ENCODE results near the gene FBXL22.

Gene FBXL22

DNA sequence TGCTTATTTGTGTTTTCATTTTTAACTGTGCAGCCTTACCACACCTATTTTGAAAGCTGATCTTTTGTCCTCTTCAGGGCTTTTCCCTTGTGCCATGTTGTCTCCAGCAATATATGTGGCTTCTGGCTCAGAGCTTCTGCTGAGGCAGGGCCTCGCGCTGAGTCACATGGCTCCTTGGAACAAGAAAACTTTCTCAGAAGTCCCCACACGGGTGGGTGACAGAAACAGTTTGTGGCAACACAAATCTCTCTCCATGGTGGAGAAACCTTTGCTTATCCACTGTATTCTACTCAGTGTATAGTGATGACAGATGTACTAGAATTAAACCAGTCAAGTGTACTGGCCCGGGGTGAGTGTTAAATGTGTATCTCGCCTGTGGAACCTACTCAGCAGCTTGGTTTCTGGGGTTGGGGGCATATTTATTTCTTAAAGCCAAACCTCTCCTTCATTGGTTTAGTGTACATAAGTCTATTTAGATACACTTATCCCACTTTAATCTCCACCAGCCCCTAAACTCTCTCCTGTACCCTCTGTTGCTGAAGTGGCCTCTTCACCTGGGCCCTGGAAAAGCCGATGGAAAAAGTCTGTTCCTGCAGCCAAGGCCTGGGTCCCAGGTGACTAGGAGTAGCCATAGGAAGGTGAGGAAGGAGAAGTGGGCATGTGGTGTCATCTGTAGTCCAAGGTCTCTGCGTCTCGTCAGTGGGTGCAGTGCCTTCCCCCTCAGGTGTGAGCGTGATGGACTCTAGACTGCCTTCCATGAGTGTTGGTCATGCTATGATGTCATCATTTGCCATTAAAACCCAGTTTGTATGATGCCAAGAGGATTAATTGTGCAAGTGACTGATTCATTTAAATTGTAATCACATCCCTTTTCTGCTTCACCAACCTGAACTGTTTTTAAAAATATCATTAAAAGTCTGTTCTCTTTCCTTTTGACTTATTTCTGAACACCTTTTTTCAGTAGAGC, 3.2 kb upstream of the FBXL22 start:
- no peak overlapping the region for H3K4me3 ChIP-seq (ENCODE audit: low read depth, low read length)
- DNase-seq (ENCODE audit: low read depth), result no peak
- TF ChIP-seq CTCF (IDR thresholded peaks at IDR 0.05; ENCODE audit: low read depth, low read length, missing control alignments), result no peak

- no peak for TF ChIP-seq CTCF (IDR thresholded peaks at IDR 0.05; ENCODE audit: low read depth, low read length, missing control alignments)
- H3K4me3 ChIP-seq (ENCODE audit: low read depth, low read length), result no peak overlapping the region
- DNase-seq (ENCODE audit: low read depth), result no peak
Measured at GRCh38 chr15:63595065-63595464, 2.1 kb upstream of the FBXL22 start.

DNA sequence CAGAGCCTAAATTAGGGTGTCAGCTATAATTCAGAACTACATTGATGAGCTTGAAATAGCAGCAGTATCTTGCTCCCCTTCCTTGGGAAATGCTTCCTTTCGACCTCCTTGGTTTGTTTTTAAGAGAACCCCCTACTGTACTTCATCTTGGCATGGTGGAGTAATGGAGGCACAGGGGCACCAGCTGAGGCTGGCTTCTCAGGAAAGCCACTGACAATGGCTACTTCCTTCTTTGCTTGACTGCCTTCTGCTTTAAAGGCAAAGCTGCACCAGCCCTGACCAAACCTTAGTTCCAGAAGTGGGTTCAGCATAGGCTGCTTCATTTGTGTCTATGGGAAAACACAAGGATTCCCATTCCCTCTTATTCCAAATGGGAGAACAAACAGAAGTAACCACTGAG, 1.5 kb upstream of the FBXL22 start:
- no peak for DNase-seq (ENCODE audit: low read depth)
- H3K4me3 ChIP-seq (ENCODE audit: low read depth, low read length), result no peak overlapping the region
- TF ChIP-seq CTCF (IDR thresholded peaks at IDR 0.05; ENCODE audit: low read depth, low read length, missing control alignments), result no peak

DNA sequence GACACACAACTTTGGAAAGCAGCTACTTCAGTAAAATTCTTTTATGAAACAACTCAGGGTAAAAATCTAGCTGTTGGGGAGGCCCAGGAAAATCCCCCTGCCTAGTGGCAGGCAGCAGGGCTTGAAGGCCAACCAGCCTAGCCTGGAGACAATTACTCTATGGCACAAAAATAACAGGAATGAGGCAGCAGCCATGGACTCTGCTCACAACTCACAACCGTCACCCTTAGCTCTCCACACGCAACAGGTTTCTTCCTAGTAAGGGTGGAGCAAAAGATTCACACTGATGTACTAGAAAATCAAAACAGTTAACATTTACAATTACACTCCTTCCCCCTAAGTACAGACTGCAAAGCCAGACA, 530 bp upstream of the FBXL22 start:
- no peak for DNase-seq (ENCODE audit: low read depth)
- H3K4me3 ChIP-seq (ENCODE audit: low read depth, low read length), result no peak overlapping the region
- no peak for TF ChIP-seq CTCF (IDR thresholded peaks at IDR 0.05; ENCODE audit: low read depth, low read length, missing control alignments)

DNA sequence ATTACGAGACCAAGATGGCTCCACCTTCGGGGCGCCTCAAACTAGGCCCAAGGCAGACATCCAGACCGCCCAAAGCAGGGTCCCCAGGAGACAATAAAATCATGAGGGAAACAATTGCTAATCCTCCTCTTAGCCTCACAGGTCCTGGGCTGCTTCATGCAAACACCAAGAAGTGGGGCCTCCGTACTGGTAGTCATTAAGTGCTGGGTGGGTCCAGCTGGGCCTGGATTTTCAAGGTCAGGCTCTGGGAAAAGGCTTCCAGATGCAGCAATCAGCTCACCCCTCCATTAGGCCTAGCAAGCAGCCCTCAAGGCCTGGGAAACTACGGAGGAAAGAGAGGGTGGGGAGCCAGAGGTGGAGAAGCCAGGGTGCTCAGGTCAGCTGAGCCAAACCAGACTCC, 634 bp downstream of the FBXL22 start:
- no peak overlapping the region for H3K4me3 ChIP-seq (ENCODE audit: low read depth, low read length)
- TF ChIP-seq CTCF (IDR thresholded peaks at IDR 0.05; ENCODE audit: low read depth, low read length, missing control alignments), result no peak
- DNase-seq (ENCODE audit: low read depth), result no peak

GRCh38 chr15:63598473-63599400, 1.6 kb downstream of the FBXL22 start:
- H3K4me3 ChIP-seq (ENCODE audit: low read depth, low read length), result no peak overlapping the region; the same call in 1 of the 2 replicates
- DNase-seq (ENCODE audit: low read depth), result no peak
- TF ChIP-seq CTCF (IDR thresholded peaks at IDR 0.05; ENCODE audit: low read depth, low read length, missing control alignments), result no peak
